Calu3 (cell line): Measurements from ENCODE around the gene ARPP21. TPM values are rescaled to one million over a fixed set of nuclear protein-coding genes. Genes with fewer than 3 reads are reported as not detected.

ENCODE experiments used
- BruUV-seq: library from RNA; stranded (reverse); fragments of 400-500 nt; replicated peaks from 2 replicates; lab custom pipeline; 2021; lab: Mats Ljungman, UMichigan
- CTCF ChIA-PET: fragments of 300-600 bp; sonication (Branson Sonifier 250); formaldehyde crosslinking; loops from one replicate; lab custom pipeline; 2022; ENCODE audit warnings: antibody characterized with exemption; lab: Charles Lee
- DNase-seq: peaks from one replicate; pipeline ENCODE4 v3.0.0; 2022
- H3K27ac Mint-ChIP-seq: one replicate; pipeline ENCODE4 v1.8.0; 2022; ENCODE audit warnings: mixed read lengths; ENCODE audit not compliant: unreplicated experiment
- H3K27me3 Mint-ChIP-seq: one replicate; pipeline ENCODE4 v1.8.0; 2022; ENCODE audit warnings: mixed read lengths; ENCODE audit not compliant: unreplicated experiment
- H3K36me3 Mint-ChIP-seq: one replicate; pipeline ENCODE4 v1.8.0; 2022; ENCODE audit warnings: mild to moderate bottlenecking, moderate library complexity, mixed read lengths; ENCODE audit not compliant: insufficient read depth, unreplicated experiment
- H3K4me1 Mint-ChIP-seq: one replicate; pipeline ENCODE4 v1.8.0; 2022; ENCODE audit warnings: mild to moderate bottlenecking, low read depth, mixed read lengths; ENCODE audit not compliant: unreplicated experiment
- H3K4me3 Mint-ChIP-seq: one replicate; pipeline ENCODE4 v1.8.0; 2022; ENCODE audit warnings: mild to moderate bottlenecking, low read depth, moderate library complexity, mixed read lengths; ENCODE audit not compliant: unreplicated experiment
- H3K9me3 Mint-ChIP-seq: one replicate; pipeline ENCODE4 v1.8.0; 2022; ENCODE audit warnings: low read depth, mixed read lengths; ENCODE audit not compliant: unreplicated experiment
- CTCF ChIP-seq: fragments of 200-600 bp; IDR thresholded peaks from one replicate; pipeline ENCODE4 v1.8.0; 2022; ENCODE audit warnings: antibody characterized with exemption; ENCODE audit not compliant: unreplicated experiment
- intact Hi-C: fragments of 100-400 bp; cut with micrococcal nuclease; formaldehyde crosslinking; loops from one replicate; pipeline ENCODE4 v1.10.0; 2022; ENCODE audit not compliant: unreplicated experiment
- total RNA-seq: library from RNA; stranded (reverse); gene quantifications from 2 replicates; pipeline ENCODE4 v1.2.3, GENCODE V29; 2022

The ARPP21 gene
- total RNA-seq, 1 experiment from 2014 or later: not detected

- H3K27ac Mint-ChIP-seq: no peak overlapping the region
- H3K9me3 Mint-ChIP-seq: no peaks in the 10 kb centered on the region
- BruUV-seq: no TSS peak
- H3K4me1 Mint-ChIP-seq: peaks cover 14% of the 10 kb centered on the region
- intact Hi-C loops: no loop called here
- no peak for DNase-seq
- H3K4me3 Mint-ChIP-seq: no peak overlapping the region
- no peak for TF ChIP-seq CTCF
- no peaks in the 10 kb centered on the region for H3K36me3 Mint-ChIP-seq
- CTCF ChIA-PET: no interaction called here
- no peaks in the 10 kb centered on the region for H3K27me3 Mint-ChIP-seq
Measured at GRCh38 chr3:35670408-35670965, 31.2 kb downstream of the ARPP21 start.

- TF ChIP-seq CTCF: no peak
Measured at GRCh38 chr3:35671483-35671882, 32.2 kb downstream of the ARPP21 start.

GRCh38 chr3:35673017-35673416, 33.7 kb downstream of the ARPP21 start:
- Mint-ChIP-seq H3K9me3 (no peaks in the 10 kb centered on the region), H3K36me3 (no peaks in the 10 kb centered on the region), H3K27me3 (no peaks in the 10 kb centered on the region), H3K27ac (no peak overlapping the region), H3K4me3 (no peak overlapping the region), H3K4me1 (peaks cover 18% of the 10 kb centered on the region)
- intact Hi-C loops: no loop called here
- BruUV-seq: no TSS peak
- DNase-seq: no peak
- TF ChIP-seq CTCF: no peak
- CTCF ChIA-PET: interaction anchor here (1.3 kb wide), 1 partner anchor 20 kb away, joined by 3 read pairs; no protein-coding TSS in a partner anchor

More at GRCh38 chr3:35671483-35671882, 32.2 kb downstream of the ARPP21 start:
- Mint-ChIP-seq H3K27me3 (no peaks in the 10 kb centered on the region), H3K36me3 (no peaks in the 10 kb centered on the region), H3K4me1 (peaks cover 18% of the 10 kb centered on the region), H3K4me3 (no peak overlapping the region), H3K27ac (no peak overlapping the region), H3K9me3 (no peaks in the 10 kb centered on the region)
- intact Hi-C loops: no loop called here
- no TSS peak for BruUV-seq
- CTCF ChIA-PET: no interaction called here
- DNase-seq: no peak

GRCh38 chr3:35674451-35675109, 35.3 kb downstream of the ARPP21 start:
- Mint-ChIP-seq H3K9me3 (no peaks in the 10 kb centered on the region), H3K27me3 (no peaks in the 10 kb centered on the region), H3K4me1 (peaks cover 18% of the 10 kb centered on the region), H3K4me3 (no peak overlapping the region), H3K27ac (no peak overlapping the region), H3K36me3 (no peaks in the 10 kb centered on the region)
- CTCF ChIA-PET: no interaction called here
- intact Hi-C loops: no loop called here
- DNase-seq: no peak
- BruUV-seq: no TSS peak
- TF ChIP-seq CTCF: no peak
